CD4-positive, alpha-beta T cell (primary cell): ENCODE results near the gene FGFR3. TPM values are rescaled to one million over a fixed set of nuclear protein-coding genes. Genes with fewer than 3 reads are reported as not detected.

Source experiments
- ATAC-seq: fragments of 200-7000 bp; cut with Tn5 transposase; one replicate; pipeline ENCODE4 v1.10.0; 2022; ENCODE audit warnings: mild to moderate bottlenecking; ENCODE audit not compliant: poor library complexity
- CTCF ChIA-PET: fragments of 350-600 bp; sonication (Branson Sonifier 250); formaldehyde crosslinking; loops from one replicate; lab custom pipeline; 2021; ENCODE audit warnings: antibody characterized with exemption, inconsistent platforms; lab: Charles Lee
- POLR2A ChIA-PET: fragments of 350-600 bp; sonication (Branson Sonifier 250); formaldehyde crosslinking; loops from one replicate; lab custom pipeline; 2021; ENCODE audit warnings: antibody characterized with exemption, inconsistent platforms; lab: Charles Lee
- DNase-seq, 14 experiments: peaks; one replicate each; pipeline ENCODE4 v3.0.0-alpha.2; 2013 to 2020; ENCODE audit warnings: mixed read lengths in 2 of 14
- H3K27ac ChIP-seq, 2 donors: one replicate each; pipeline versions ENCODE4 v1.5.1 to v1.7.0; 2013; ENCODE audit warnings: low read length in 2 of 2, low read depth in 1 of 2, mild to moderate bottlenecking in 1 of 2
- H3K27me3 ChIP-seq, 2 experiments: 1 replicate in 1 of 2; 2 replicates in 1 of 2; pipeline versions ENCODE4 v1.6.1 to v1.7.0; 2013; ENCODE audit warnings: low read length in 2 of 2, control low read depth in 1 of 2, mild to moderate bottlenecking in 1 of 2, moderate library complexity in 1 of 2; ENCODE audit not compliant: insufficient read depth in 2 of 2, control insufficient read depth in 1 of 2
- H3K36me3 ChIP-seq: one replicate; pipeline ENCODE4 v1.6.1; 2013; ENCODE audit warnings: low read length, control low read depth; ENCODE audit not compliant: insufficient read depth
- H3K4me1 ChIP-seq: one replicate; pipeline ENCODE4 v1.6.1; 2013; ENCODE audit warnings: low read length, control low read depth; ENCODE audit not compliant: insufficient read depth
- H3K4me3 ChIP-seq: one replicate; pipeline ENCODE4 v1.5.1; 2013; ENCODE audit warnings: mild to moderate bottlenecking, low read length, moderate library complexity
- H3K9me3 ChIP-seq, 2 experiments: 1 replicate in 1 of 2; 2 replicates in 1 of 2; pipeline versions ENCODE4 v1.6.1 to v1.7.0; 2013; ENCODE audit warnings: low read length in 2 of 2, mild to moderate bottlenecking in 2 of 2, control low read depth in 1 of 2, moderate library complexity in 1 of 2; ENCODE audit not compliant: control insufficient read depth in 1 of 2, insufficient read depth in 1 of 2
- H3K27ac Mint-ChIP-seq: one replicate; pipeline ENCODE4 v1.8.0; 2020; ENCODE audit warnings: mixed read lengths
- H3K27me3 Mint-ChIP-seq: one replicate; pipeline ENCODE4 v1.8.0; 2021; ENCODE audit warnings: mixed read lengths
- H3K36me3 Mint-ChIP-seq: one replicate; pipeline ENCODE4 v1.8.0; 2021; ENCODE audit warnings: low read depth, mixed read lengths
- H3K4me1 Mint-ChIP-seq: one replicate; pipeline ENCODE4 v1.8.0; 2021; ENCODE audit warnings: low read depth, mixed read lengths
- H3K4me3 Mint-ChIP-seq: one replicate; pipeline ENCODE4 v1.8.0; 2020; ENCODE audit warnings: mild to moderate bottlenecking, mixed read lengths
- H3K9me3 Mint-ChIP-seq: one replicate; pipeline ENCODE4 v1.8.0; 2020; ENCODE audit warnings: mixed read lengths
- intact Hi-C, 2 experiments: fragments of 100-400 bp; cut with DNase I in 1 of 2; cut with micrococcal nuclease in 1 of 2; formaldehyde crosslinking; loops; one replicate each; pipeline versions ENCODE4 v1.15.1 to v1.9.0; 2023 to 2025; cut with DNase I, micrococcal nuclease
- total RNA-seq, 174 experiments: library from RNA in 2 of 174; stranded (reverse) in 2 of 174; gene quantifications; one replicate each; pipeline ENCODE4 v1.2.3 and lab custom pipeline; 2021 to 2026
- TF ChIP-seq, protein P1 (sequence below): fragments of 200-600 bp; IDR thresholded peaks from one replicate; pipeline ENCODE4 v1.8.0; 2022; ENCODE audit warnings: antibody characterized with exemption, mild to moderate bottlenecking

Gene FGFR3
- total RNA-seq, 2 experiments from 2014 or later: 0.33 TPM; not detected in 1

DNA sequence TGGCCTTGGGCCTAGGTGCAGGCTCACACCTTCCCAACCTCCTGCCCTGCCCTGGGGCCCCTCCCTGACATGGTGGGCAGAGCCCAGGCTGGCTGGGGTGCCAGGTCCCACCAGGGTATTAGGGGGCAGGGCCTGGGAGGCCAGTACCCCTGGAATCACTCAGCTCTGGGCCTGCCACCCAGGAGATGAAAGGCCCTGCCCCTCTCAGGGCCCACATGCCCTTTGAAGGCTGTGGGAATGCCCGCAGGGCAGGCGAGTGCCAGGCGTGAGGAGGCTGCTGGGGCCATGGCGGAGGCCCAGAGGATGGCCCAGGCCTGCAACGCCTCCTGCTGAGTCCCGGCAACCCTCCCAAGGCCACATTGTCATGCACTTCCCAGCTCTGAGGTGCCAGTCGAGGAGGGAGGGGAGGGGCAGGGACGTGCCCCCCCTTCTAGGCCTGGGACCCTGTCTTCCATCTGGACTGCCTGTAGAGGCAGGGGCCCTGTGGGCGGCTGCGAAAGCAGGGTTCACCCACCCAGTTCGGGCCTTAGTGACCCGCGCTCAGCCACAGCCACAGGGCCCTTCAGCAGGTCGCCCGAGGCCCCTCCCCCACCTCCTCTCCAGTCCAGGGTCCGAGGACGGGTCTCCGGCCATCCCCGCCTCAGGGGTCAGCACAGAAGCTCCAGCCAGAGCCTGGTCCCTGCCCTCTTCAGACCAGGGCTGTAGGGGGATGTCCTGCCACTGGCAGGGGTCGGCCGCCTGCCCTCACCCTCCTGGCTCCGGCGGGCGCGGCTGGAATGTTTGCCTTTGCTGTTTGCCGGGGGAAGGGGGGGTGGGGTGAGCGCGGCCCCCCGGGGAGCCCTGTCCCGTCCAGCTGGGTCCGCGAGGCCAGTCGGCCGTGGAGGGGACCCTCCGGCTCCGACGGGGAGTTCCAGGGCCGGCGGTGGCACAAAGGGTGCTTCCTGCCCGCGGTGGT lies 26.7 kb upstream of the FGFR3 start:
- Histone ChIP-seq H3K27me3 (peaks cover 26 to 38% of the 10 kb centered on the region in 2 experiments), H3K27ac (no peak overlapping the region), H3K4me3 (no peak overlapping the region), H3K9me3 (peaks cover 0 to 28% of the 10 kb centered on the region in 2 experiments), H3K4me1 (peaks cover 2% of the 10 kb centered on the region), H3K36me3 (no peaks in the 10 kb centered on the region)
- Mint-ChIP-seq H3K4me3 (no peak overlapping the region), H3K27me3 (peaks cover 31% of the 10 kb centered on the region), H3K9me3 (no peaks in the 10 kb centered on the region), H3K27ac (no peak overlapping the region), H3K36me3 (no peaks in the 10 kb centered on the region), H3K4me1 (no peaks in the 10 kb centered on the region)
- CTCF ChIA-PET: no interaction called here
- no peak for DNase-seq
- ATAC-seq: no peak
- intact Hi-C loops: no loop called here
- TF ChIP-seq, protein P1, sequence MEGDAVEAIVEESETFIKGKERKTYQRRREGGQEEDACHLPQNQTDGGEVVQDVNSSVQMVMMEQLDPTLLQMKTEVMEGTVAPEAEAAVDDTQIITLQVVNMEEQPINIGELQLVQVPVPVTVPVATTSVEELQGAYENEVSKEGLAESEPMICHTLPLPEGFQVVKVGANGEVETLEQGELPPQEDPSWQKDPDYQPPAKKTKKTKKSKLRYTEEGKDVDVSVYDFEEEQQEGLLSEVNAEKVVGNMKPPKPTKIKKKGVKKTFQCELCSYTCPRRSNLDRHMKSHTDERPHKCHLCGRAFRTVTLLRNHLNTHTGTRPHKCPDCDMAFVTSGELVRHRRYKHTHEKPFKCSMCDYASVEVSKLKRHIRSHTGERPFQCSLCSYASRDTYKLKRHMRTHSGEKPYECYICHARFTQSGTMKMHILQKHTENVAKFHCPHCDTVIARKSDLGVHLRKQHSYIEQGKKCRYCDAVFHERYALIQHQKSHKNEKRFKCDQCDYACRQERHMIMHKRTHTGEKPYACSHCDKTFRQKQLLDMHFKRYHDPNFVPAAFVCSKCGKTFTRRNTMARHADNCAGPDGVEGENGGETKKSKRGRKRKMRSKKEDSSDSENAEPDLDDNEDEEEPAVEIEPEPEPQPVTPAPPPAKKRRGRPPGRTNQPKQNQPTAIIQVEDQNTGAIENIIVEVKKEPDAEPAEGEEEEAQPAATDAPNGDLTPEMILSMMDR: no peak
- POLR2A ChIA-PET: no interaction called here

DNA sequence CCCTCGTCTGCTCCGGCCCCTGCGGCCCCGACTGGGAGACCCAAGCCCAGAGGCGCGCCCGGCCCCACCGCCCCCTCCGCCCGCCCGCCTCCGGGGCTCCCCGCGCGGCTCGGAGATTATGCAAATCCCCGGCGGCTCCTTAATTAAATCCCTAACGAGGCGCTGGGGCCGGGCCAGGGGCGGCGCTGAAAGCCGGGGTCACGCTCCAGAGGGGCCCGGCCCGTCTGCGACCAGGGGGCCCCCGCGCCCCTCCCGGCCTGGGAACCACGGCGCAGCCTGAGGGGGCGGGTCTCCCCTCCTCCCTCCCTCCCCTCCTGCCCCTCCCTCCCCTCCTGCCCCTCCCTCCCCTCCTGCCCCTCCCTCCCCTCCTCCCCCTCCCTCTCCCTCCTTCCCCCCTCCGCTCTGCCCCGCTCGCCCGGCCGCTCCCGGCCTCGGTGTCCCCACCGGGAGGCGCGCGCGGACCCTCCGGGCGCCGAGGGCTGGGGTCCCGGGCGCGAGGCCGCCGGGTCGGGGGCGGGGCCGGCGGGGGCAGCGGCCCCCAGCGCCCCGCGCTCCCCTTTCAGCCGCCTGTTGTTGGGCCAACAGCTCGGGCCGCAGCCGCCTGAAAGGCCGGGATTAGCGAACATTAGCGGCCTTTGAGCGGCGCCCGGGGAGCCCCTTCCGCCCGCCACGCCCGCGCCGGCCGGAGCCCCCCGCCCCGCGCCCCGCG lies 25.9 kb upstream of the FGFR3 start:
- Histone ChIP-seq H3K4me1 (peaks cover 8% of the 10 kb centered on the region), H3K27ac (no peak overlapping the region), H3K4me3 (no peak overlapping the region), H3K9me3 (peaks cover 0 to 27% of the 10 kb centered on the region in 2 experiments), H3K27me3 (peaks cover 26 to 38% of the 10 kb centered on the region in 2 experiments), H3K36me3 (no peaks in the 10 kb centered on the region)
- Mint-ChIP-seq H3K9me3 (no peaks in the 10 kb centered on the region), H3K4me1 (no peaks in the 10 kb centered on the region), H3K27ac (no peak overlapping the region), H3K4me3 (no peak overlapping the region), H3K36me3 (no peaks in the 10 kb centered on the region), H3K27me3 (peaks cover 31% of the 10 kb centered on the region)
- intact Hi-C loops: no loop called here
- TF ChIP-seq, protein P1: no peak
- ATAC-seq: peak; percentile 21
- POLR2A ChIA-PET: no interaction called here
- DNase-seq: peak in 4 of 14 experiments; percentile 10 to 47 (median 30)
- CTCF ChIA-PET: interaction anchor here (1.0 to 1.2 kb wide), 2 partner anchors 14 to 138 kb away, joined by 3 to 4 read pairs; no protein-coding TSS in a partner anchor

DNA sequence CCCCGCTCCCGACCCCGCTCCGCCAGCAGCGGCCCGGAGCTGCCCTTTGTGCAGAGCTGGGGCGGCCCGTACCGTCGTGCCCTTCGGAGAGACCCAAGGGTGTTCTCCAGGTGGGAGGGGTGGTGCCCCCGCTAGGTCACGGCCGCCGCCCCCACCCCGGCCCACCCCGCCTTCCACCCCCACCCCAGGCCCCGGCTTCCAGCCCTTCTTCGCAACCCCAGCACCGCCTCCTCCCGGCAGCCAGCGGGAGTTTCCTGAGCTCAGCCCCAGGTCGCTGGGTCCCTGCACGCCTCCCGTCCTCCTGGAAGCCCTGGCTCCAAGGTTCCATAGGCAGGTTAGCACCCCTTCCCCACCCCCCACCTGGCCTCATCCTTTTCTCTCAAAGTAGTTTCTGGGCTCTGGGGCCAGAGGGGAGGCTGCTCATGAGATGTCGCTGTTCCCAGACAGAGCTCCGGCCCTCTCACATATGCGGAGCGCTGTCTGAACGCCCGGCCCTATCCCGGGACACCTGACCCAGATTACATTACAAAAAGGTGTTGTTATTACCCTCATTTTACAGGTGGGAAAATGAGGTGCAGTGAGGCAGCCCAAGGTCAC lies 25.2 kb upstream of the FGFR3 start:
- H3K4me3 Mint-ChIP-seq: peak overlapping the region; percentile 74
- intact Hi-C loops: no loop called here
- no peaks in the 10 kb centered on the region for H3K9me3 Mint-ChIP-seq
- POLR2A ChIA-PET: no interaction called here
- TF ChIP-seq, protein P1: no peak
- H3K4me1 Mint-ChIP-seq: no peaks in the 10 kb centered on the region
- H3K4me3 ChIP-seq: no peak overlapping the region
- peak in 6 of 14 experiments; percentile 9 to 57 (median 25) for DNase-seq
- no peak overlapping the region for H3K27ac ChIP-seq
- no peak overlapping the region for H3K27ac Mint-ChIP-seq
- ATAC-seq: peak; percentile 48
- CTCF ChIA-PET: interaction anchor here (1.0 to 1.2 kb wide), 2 partner anchors 14 to 138 kb away, joined by 3 to 4 read pairs; no protein-coding TSS in a partner anchor
- H3K9me3 ChIP-seq: peaks cover 0 to 21% of the 10 kb centered on the region in 2 experiments
- no peaks in the 10 kb centered on the region for H3K36me3 Mint-ChIP-seq
- H3K4me1 ChIP-seq: peaks cover 8% of the 10 kb centered on the region
- H3K27me3 ChIP-seq: peaks cover 26 to 38% of the 10 kb centered on the region in 2 experiments
- peaks cover 28% of the 10 kb centered on the region for H3K27me3 Mint-ChIP-seq
- no peaks in the 10 kb centered on the region for H3K36me3 ChIP-seq
